ENCODE data around the gene PCDHGB2. TPM values are rescaled to one million over a fixed set of nuclear protein-coding genes. Genes with fewer than 3 reads are reported as not detected.
A peak's percentile ranks its signal among the peaks of the same experiment; 100 is the strongest.
"Not testable (repeated sequence)": the region's sequence is repeated elsewhere in the genome, so short reads cannot be mapped to it uniquely, and the experiment has no call there.

Gene PCDHGB2
- polyA plus RNA-seq, 3 donors, result 0.01 TPM; not detected in 2

- intact Hi-C loops (cut with micrococcal nuclease), result no loop called here
- H3K79me2 ChIP-seq (ENCODE audit: insufficient read depth, low read length), result no peaks in the 10 kb centered on the region
- Mint-ChIP-seq H3K27ac (no peak within 1 kb of the TSS), H3K4me3 (peak within 1 kb of the TSS; percentile 42 to 69), H3K27me3 (ENCODE audit: low read depth in 3 of 3) (peaks cover 59 to 88% (median 84%) of the 10 kb centered on the region in 3 donors), H3K36me3 (peaks cover 7 to 12% of the 10 kb centered on the region in 2 donors), H3K4me1 (peaks cover 5% of the 10 kb centered on the region), H3K9me3 (peaks cover 41 to 79% (median 64%) of the 10 kb centered on the region in 7 donors)
- H3K27me3 ChIP-seq (ENCODE audit: control insufficient read depth in 2 of 2, insufficient read depth in 2 of 2, low read length in 2 of 2), result peaks cover 53 to 97% of the 10 kb centered on the region in 2 donors
- WGBS (ENCODE audit: insufficient coverage), result 31% methylated on average over 23 of the region's 38 CpGs
- H3K27ac ChIP-seq (ENCODE audit: low read depth in 1 of 2, low read length in 2 of 2), result no peak within 1 kb of the TSS
- H3K36me3 ChIP-seq (replicated peaks in 1 of 2; ENCODE audit: control insufficient read depth in 1 of 2, insufficient read depth in 2 of 2, low read length in 2 of 2), result no peaks in the 10 kb centered on the region
- H4K20me1 ChIP-seq (ENCODE audit: insufficient read depth, low read length), result no peaks in the 10 kb centered on the region
- no peak within 1 kb of the TSS for H2AFZ ChIP-seq (ENCODE audit: insufficient read depth, low read depth, low read length, poor library complexity, severe bottlenecking)
- H3K4me2 ChIP-seq (replicated peaks; ENCODE audit: extremely low read depth, low read length, poor library complexity, severe bottlenecking), result no peak within 1 kb of the TSS
- TF ChIP-seq CTCF (IDR thresholded peaks at IDR 0.05), result peak; percentile 12
- DNase-seq, result no peak
- peaks cover 50 to 92% of the 10 kb centered on the region in 2 donors for H3K9me3 ChIP-seq (replicated peaks in 1 of 2; ENCODE audit: control insufficient read depth in 1 of 2, insufficient read depth in 1 of 2, low read length in 2 of 2)
- H3K4me3 ChIP-seq (replicated peaks in 1 of 3; ENCODE audit: low read depth in 2 of 3, low read length in 3 of 3), result no peak within 1 kb of the TSS
- H3K4me1 ChIP-seq (ENCODE audit: control insufficient read depth in 1 of 2, insufficient read depth in 2 of 2, low read length in 2 of 2), result no peaks in the 10 kb centered on the region
- no peak within 1 kb of the TSS for H3K9ac ChIP-seq (ENCODE audit: insufficient read depth, low read length, poor library complexity, severe bottlenecking)
These were observed 32.8 kb downstream of the PCDHGB2 start, which contains the start of gene PCDHGA8 for GRCh38 chr5:141392429-141393198. TSS of gene PCDHGA8 (plus strand) at chr5:141392633. CDS start at chr5:141392814, 181 bp downstream.

DNA sequence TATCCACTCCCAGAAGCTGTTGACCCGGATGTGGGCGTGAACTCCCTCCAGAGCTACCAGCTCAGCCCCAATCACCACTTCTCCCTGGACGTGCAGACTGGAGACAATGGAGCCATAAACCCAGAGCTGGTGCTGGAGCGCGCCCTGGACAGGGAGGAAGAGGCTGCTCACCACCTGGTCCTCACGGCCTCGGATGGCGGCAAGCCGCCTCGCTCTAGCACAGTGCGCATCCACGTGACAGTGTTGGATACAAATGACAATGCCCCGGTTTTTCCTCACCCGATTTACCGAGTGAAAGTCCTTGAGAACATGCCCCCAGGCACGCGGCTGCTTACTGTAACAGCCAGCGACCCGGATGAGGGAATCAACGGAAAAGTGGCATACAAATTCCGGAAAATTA, 33.5 kb downstream of the PCDHGB2 start:
- H3K9ac ChIP-seq (ENCODE audit: insufficient read depth, low read length, poor library complexity, severe bottlenecking), result no peak overlapping the region
- intact Hi-C loops (cut with micrococcal nuclease), result no loop called here
- DNase-seq, result no peak
- Mint-ChIP-seq H3K27ac (no peak overlapping the region), H3K4me3 (peak overlapping the region in 1 of 2 donors; percentile 69), H3K9me3 (peaks cover 41 to 79% (median 64%) of the 10 kb centered on the region in 7 donors), H3K4me1 (peaks cover 5% of the 10 kb centered on the region), H3K27me3 (ENCODE audit: low read depth in 3 of 3) (peaks cover 62 to 89% (median 86%) of the 10 kb centered on the region in 3 donors), H3K36me3 (peaks cover 7 to 12% of the 10 kb centered on the region in 2 donors)
- no peak overlapping the region for H2AFZ ChIP-seq (ENCODE audit: insufficient read depth, low read depth, low read length, poor library complexity, severe bottlenecking)
- 45% methylated on average over 15 of the region's 21 CpGs for WGBS (ENCODE audit: insufficient coverage)
- H4K20me1 ChIP-seq (ENCODE audit: insufficient read depth, low read length), result no peaks in the 10 kb centered on the region
- H3K4me2 ChIP-seq (replicated peaks; ENCODE audit: extremely low read depth, low read length, poor library complexity, severe bottlenecking), result no peak overlapping the region
- H3K36me3 ChIP-seq (replicated peaks in 1 of 2; ENCODE audit: control insufficient read depth in 1 of 2, insufficient read depth in 2 of 2, low read length in 2 of 2), result no peaks in the 10 kb centered on the region
- TF ChIP-seq CTCF (IDR thresholded peaks at IDR 0.05), result no peak
- H3K9me3 ChIP-seq (replicated peaks in 1 of 2; ENCODE audit: control insufficient read depth in 1 of 2, insufficient read depth in 1 of 2, low read length in 2 of 2), result peaks cover 51 to 91% of the 10 kb centered on the region in 2 donors
- no peak overlapping the region for H3K4me3 ChIP-seq (replicated peaks in 1 of 3; ENCODE audit: low read depth in 2 of 3, low read length in 3 of 3)
- peaks cover 52 to 97% of the 10 kb centered on the region in 2 donors for H3K27me3 ChIP-seq (ENCODE audit: control insufficient read depth in 2 of 2, insufficient read depth in 2 of 2, low read length in 2 of 2)
- no peaks in the 10 kb centered on the region for H3K4me1 ChIP-seq (ENCODE audit: control insufficient read depth in 1 of 2, insufficient read depth in 2 of 2, low read length in 2 of 2)
- no peak overlapping the region for H3K27ac ChIP-seq (ENCODE audit: low read depth in 1 of 2, low read length in 2 of 2)
- no peaks in the 10 kb centered on the region for H3K79me2 ChIP-seq (ENCODE audit: insufficient read depth, low read length)

DNA sequence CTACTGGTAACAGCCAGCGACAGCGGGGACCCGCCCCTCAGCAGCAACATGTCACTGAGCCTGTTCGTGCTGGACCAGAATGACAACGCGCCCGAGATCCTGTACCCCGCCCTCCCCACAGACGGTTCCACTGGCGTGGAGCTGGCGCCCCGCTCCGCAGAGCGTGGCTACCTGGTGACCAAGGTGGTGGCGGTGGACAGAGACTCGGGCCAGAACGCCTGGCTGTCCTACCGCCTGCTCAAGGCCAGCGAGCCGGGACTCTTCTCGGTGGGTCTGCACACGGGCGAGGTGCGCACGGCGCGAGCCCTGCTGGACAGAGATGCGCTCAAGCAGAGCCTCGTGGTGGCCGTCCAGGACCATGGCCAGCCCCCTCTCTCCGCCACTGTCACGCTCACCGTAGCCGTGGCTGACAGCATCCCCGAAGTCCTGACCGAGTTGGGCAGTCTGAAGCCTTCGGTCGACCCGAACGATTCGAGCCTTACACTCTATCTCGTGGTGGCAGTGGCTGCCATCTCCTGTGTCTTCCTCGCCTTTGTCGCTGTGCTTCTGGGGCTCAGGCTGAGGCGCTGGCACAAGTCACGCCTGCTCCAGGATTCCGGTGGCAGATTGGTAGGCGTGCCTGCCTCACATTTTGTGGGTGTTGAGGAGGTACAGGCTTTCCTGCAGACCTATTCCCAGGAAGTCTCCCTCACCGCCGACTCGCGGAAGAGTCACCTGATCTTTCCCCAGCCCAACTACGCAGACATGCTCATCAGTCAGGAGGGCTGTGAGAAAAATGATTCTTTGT, 34.8 kb downstream of the PCDHGB2 start:
- H3K4me2 ChIP-seq (replicated peaks; ENCODE audit: extremely low read depth, low read length, poor library complexity, severe bottlenecking); H3K27ac ChIP-seq (ENCODE audit: low read depth in 1 of 2, low read length in 2 of 2); H2AFZ ChIP-seq (ENCODE audit: insufficient read depth, low read depth, low read length, poor library complexity, severe bottlenecking); H4K20me1 ChIP-seq (ENCODE audit: insufficient read depth, low read length); H3K27ac Mint-ChIP-seq; H3K9ac ChIP-seq (ENCODE audit: insufficient read depth, low read length, poor library complexity, severe bottlenecking); intact Hi-C loops (cut with micrococcal nuclease); DNase-seq; H3K4me1 Mint-ChIP-seq; H3K36me3 ChIP-seq (replicated peaks in 1 of 2; ENCODE audit: control insufficient read depth in 1 of 2, insufficient read depth in 2 of 2, low read length in 2 of 2); H3K4me3 ChIP-seq (replicated peaks in 1 of 3; ENCODE audit: low read depth in 2 of 3, low read length in 3 of 3); H3K79me2 ChIP-seq (ENCODE audit: insufficient read depth, low read length); H3K4me1 ChIP-seq (ENCODE audit: control insufficient read depth in 1 of 2, insufficient read depth in 2 of 2, low read length in 2 of 2): not testable (repeated sequence)
- Mint-ChIP-seq H3K4me3 (peak overlapping the region in 1 of 2 donors; percentile 72), H3K9me3 (peaks cover 39 to 79% (median 64%) of the 10 kb centered on the region in 7 donors), H3K27me3 (ENCODE audit: low read depth in 3 of 3) (peaks cover 64 to 89% (median 86%) of the 10 kb centered on the region in 3 donors), H3K36me3 (peaks cover 7 to 11% of the 10 kb centered on the region in 2 donors)
- H3K9me3 ChIP-seq (replicated peaks in 1 of 2; ENCODE audit: control insufficient read depth in 1 of 2, insufficient read depth in 1 of 2, low read length in 2 of 2), result peaks cover 50 to 91% of the 10 kb centered on the region in 2 donors
- H3K27me3 ChIP-seq (ENCODE audit: control insufficient read depth in 2 of 2, insufficient read depth in 2 of 2, low read length in 2 of 2), result peaks cover 54 to 97% of the 10 kb centered on the region in 2 donors
- WGBS (ENCODE audit: insufficient coverage), result 30% methylated on average over 30 of the region's 53 CpGs
